CD14-positive monocyte (primary cell): ENCODE data around the gene BFSP1. TPM values are rescaled to one million over a fixed set of nuclear protein-coding genes. Genes with fewer than 3 reads are reported as not detected.

Source experiments
- DNase-seq, 3 donors: peaks; one replicate each; pipeline ENCODE4 v3.0.0-alpha.2; 2011 to 2022
- H2AFZ ChIP-seq: 2 replicates; pipeline ENCODE4 v1.6.0; 2012; ENCODE audit warnings: mild to moderate bottlenecking, low read depth, low read length, inconsistent platforms; ENCODE audit not compliant: insufficient read depth, poor library complexity, severe bottlenecking
- H3K27ac ChIP-seq, 2 donors: 1 replicate in 1 of 2; 2 replicates in 1 of 2; pipeline ENCODE4 v1.5.1; 2012 to 2013; ENCODE audit warnings: low read length in 2 of 2, control low read depth in 1 of 2, inconsistent platforms in 1 of 2, low read depth in 1 of 2, mild to moderate bottlenecking in 1 of 2
- H3K27me3 ChIP-seq, 2 donors: one replicate each; pipeline versions ENCODE4 v1.6.0 to v1.6.1; 2011 to 2013; ENCODE audit warnings: low read length in 2 of 2; ENCODE audit not compliant: control insufficient read depth in 2 of 2, insufficient read depth in 2 of 2
- H3K36me3 ChIP-seq, 2 donors: replicated peaks in 1 of 2; 1 replicate in 1 of 2; 2 replicates in 1 of 2; pipeline versions ENCODE4 v1.5.1 to v1.6.1; 2012 to 2013; ENCODE audit warnings: low read length in 2 of 2, control low read depth in 1 of 2, inconsistent platforms in 1 of 2, mild to moderate bottlenecking in 1 of 2; ENCODE audit not compliant: insufficient read depth in 2 of 2, control insufficient read depth in 1 of 2
- H3K4me1 ChIP-seq, 2 donors: 1 replicate in 1 of 2; 2 replicates in 1 of 2; pipeline versions ENCODE4 v1.5.1 to v1.6.1; 2012 to 2013; ENCODE audit warnings: low read length in 2 of 2, control low read depth in 1 of 2, inconsistent platforms in 1 of 2, mild to moderate bottlenecking in 1 of 2, moderate library complexity in 1 of 2; ENCODE audit not compliant: insufficient read depth in 2 of 2, control insufficient read depth in 1 of 2
- H3K4me2 ChIP-seq: replicated peaks from 2 replicates; pipeline ENCODE3; 2012; ENCODE audit warnings: low read length, moderate library complexity, mild to moderate bottlenecking; ENCODE audit not compliant: poor library complexity, severe bottlenecking; ENCODE audit errors: extremely low read depth
- H3K4me3 ChIP-seq, 3 experiments: fragments of 200-600 bp in 1 of 3; sonication (generic) in 1 of 3; replicated peaks in 1 of 3; 1 replicate in 2 of 3; 2 replicates in 1 of 3; pipeline ENCODE4 v1.5.1; 2011 to 2013; ENCODE audit warnings: low read length in 3 of 3, mild to moderate bottlenecking in 3 of 3, control low read depth in 2 of 3, low read depth in 2 of 3, inconsistent platforms in 1 of 3, moderate library complexity in 1 of 3
- H3K79me2 ChIP-seq: 2 replicates; pipeline ENCODE4 v1.6.0; 2012; ENCODE audit warnings: mild to moderate bottlenecking, control low read depth, inconsistent platforms, low read length, moderate library complexity; ENCODE audit not compliant: insufficient read depth
- H3K9ac ChIP-seq: 2 replicates; pipeline ENCODE4 v1.6.0; 2017; ENCODE audit warnings: low read length, mild to moderate bottlenecking; ENCODE audit not compliant: insufficient read depth, poor library complexity, severe bottlenecking
- H3K9me3 ChIP-seq, 2 donors: replicated peaks in 1 of 2; 1 replicate in 1 of 2; 2 replicates in 1 of 2; pipeline versions ENCODE4 v1.5.1 to v1.6.1; 2012 to 2013; ENCODE audit warnings: low read length in 2 of 2, control low read depth in 1 of 2; ENCODE audit not compliant: control insufficient read depth in 1 of 2, insufficient read depth in 1 of 2
- H4K20me1 ChIP-seq: 2 replicates; pipeline ENCODE4 v1.6.0; 2012; ENCODE audit warnings: mild to moderate bottlenecking, low read length, control low read depth, moderate library complexity; ENCODE audit not compliant: insufficient read depth
- H3K27ac Mint-ChIP-seq, 7 donors: one replicate each; pipeline ENCODE4 v1.8.0; 2020; ENCODE audit warnings: mild to moderate bottlenecking in 7 of 7, mixed read lengths in 7 of 7, moderate library complexity in 6 of 7, inconsistent platforms in 2 of 7
- H3K27me3 Mint-ChIP-seq, 3 donors: one replicate each; pipeline ENCODE4 v1.8.0; 2021 to 2022; ENCODE audit warnings: low read depth in 3 of 3, mild to moderate bottlenecking in 3 of 3, mixed read lengths in 3 of 3, moderate library complexity in 3 of 3, inconsistent platforms in 1 of 3
- H3K36me3 Mint-ChIP-seq, 2 donors: one replicate each; pipeline ENCODE4 v1.8.0; 2020; ENCODE audit warnings: mixed read lengths in 2 of 2, inconsistent platforms in 1 of 2, mild to moderate bottlenecking in 1 of 2
- H3K4me1 Mint-ChIP-seq: one replicate; pipeline ENCODE4 v1.8.0; 2020; ENCODE audit warnings: mild to moderate bottlenecking, mixed read lengths
- H3K4me3 Mint-ChIP-seq, 2 donors: one replicate each; pipeline ENCODE4 v1.8.0; 2020; ENCODE audit warnings: mild to moderate bottlenecking in 2 of 2, mixed read lengths in 2 of 2, moderate library complexity in 1 of 2
- H3K9me3 Mint-ChIP-seq, 7 donors: one replicate each; pipeline ENCODE4 v1.8.0; 2020 to 2022; ENCODE audit warnings: mixed read lengths in 7 of 7, mild to moderate bottlenecking in 6 of 7, moderate library complexity in 6 of 7, inconsistent platforms in 2 of 7
- CTCF ChIP-seq: fragments of 200-600 bp; IDR thresholded peaks from one replicate; pipeline ENCODE4 v1.8.0; 2022; ENCODE audit warnings: antibody characterized with exemption, mild to moderate bottlenecking
- WGBS: methylation state at CpG from one replicate; pipeline ENCODE4 v1.1.5; 2013; ENCODE audit warnings: missing lambda C conversion rate; ENCODE audit not compliant: insufficient coverage; 5-methylcytosine and 5-hydroxymethylcytosine counted together
- intact Hi-C, 2 donors: fragments of 100-400 bp; cut with micrococcal nuclease; formaldehyde crosslinking; loops; one replicate each; pipeline versions ENCODE4 v1.15.0 to v1.15.1; 2023
- polyA plus RNA-seq, 3 donors: library from polyadenylated mRNA; depleted of rRNA in 1 of 3; unstranded in 2 of 3; stranded (reverse) in 1 of 3; fragments of 300-500 nt in 2 of 3; fragments of >200 nt in 1 of 3; fragmentation: Illumina TruSeq in 2 of 3; gene quantifications; 1 replicate in 2 of 3; 2 replicates in 1 of 3; pipeline ENCODE4 v1.2.3, GENCODE V29; 2012 to 2021

The BFSP1 gene
- polyA plus RNA-seq, 3 donors: not detected

GRCh38 chr20:17525650-17526049, 5.5 kb downstream of the BFSP1 start:
- Histone ChIP-seq H3K27me3 (peaks cover 6 to 11% of the 10 kb centered on the region in 2 donors), H3K9me3 (peaks cover 0 to 6% of the 10 kb centered on the region in 2 donors), H3K4me2 (no peak overlapping the region), H4K20me1 (no peaks in the 10 kb centered on the region), H3K27ac (no peak overlapping the region), H3K79me2 (no peaks in the 10 kb centered on the region), H3K4me1 (peaks cover 1 to 2% of the 10 kb centered on the region in 2 donors), H3K4me3 (no peak overlapping the region), H3K36me3 (no peaks in the 10 kb centered on the region), H2AFZ (no peak overlapping the region), H3K9ac (no peak overlapping the region)
- Mint-ChIP-seq H3K4me1 (peaks cover 4% of the 10 kb centered on the region), H3K9me3 (peaks cover 0 to 5% (median 0%) of the 10 kb centered on the region in 7 donors), H3K4me3 (no peak overlapping the region), H3K27me3 (peaks cover 10 to 16% (median 13%) of the 10 kb centered on the region in 3 donors), H3K36me3 (no peaks in the 10 kb centered on the region), H3K27ac (no peak overlapping the region)
- intact Hi-C loops: no loop called here
- no peak for DNase-seq
- no peak for TF ChIP-seq CTCF

- Mint-ChIP-seq H3K4me1 (no peaks in the 10 kb centered on the region), H3K27ac (no peak overlapping the region), H3K36me3 (no peaks in the 10 kb centered on the region), H3K4me3 (no peak overlapping the region), H3K27me3 (peaks cover 4 to 13% (median 9%) of the 10 kb centered on the region in 3 donors), H3K9me3 (peaks cover 0 to 3% (median 0%) of the 10 kb centered on the region in 7 donors)
- H3K9me3 ChIP-seq: peaks cover 0 to under 1% of the 10 kb centered on the region in 2 donors
- no peak for TF ChIP-seq CTCF
- no peak overlapping the region for H3K27ac ChIP-seq
- H3K36me3 ChIP-seq: no peaks in the 10 kb centered on the region
- no peak overlapping the region for H3K4me2 ChIP-seq
- H2AFZ ChIP-seq: no peak overlapping the region
- peaks cover 4 to 6% of the 10 kb centered on the region in 2 donors for H3K27me3 ChIP-seq
- no peaks in the 10 kb centered on the region for H3K79me2 ChIP-seq
- WGBS: 100% methylated on average over 2 of the region's 5 CpGs
- intact Hi-C loops: no loop called here
- no peak overlapping the region for H3K9ac ChIP-seq
- no peak overlapping the region for H3K4me3 ChIP-seq
- H4K20me1 ChIP-seq: no peaks in the 10 kb centered on the region
- no peaks in the 10 kb centered on the region for H3K4me1 ChIP-seq
- no peak for DNase-seq
Measured at GRCh38 chr20:17525132-17525531, 6.0 kb downstream of the BFSP1 start.
